GM21723 (cell line): Measurements from ENCODE around the gene GABRG1.

ENCODE experiments used
- ATAC-seq: cut with Tn5 transposase; IDR thresholded peaks from one replicate; pipeline ENCODE4 v1.9.1; 2021; ENCODE audit warnings: mild to moderate bottlenecking, moderate library complexity; ENCODE audit not compliant: unreplicated experiment

GABRG1 gene

DNA sequence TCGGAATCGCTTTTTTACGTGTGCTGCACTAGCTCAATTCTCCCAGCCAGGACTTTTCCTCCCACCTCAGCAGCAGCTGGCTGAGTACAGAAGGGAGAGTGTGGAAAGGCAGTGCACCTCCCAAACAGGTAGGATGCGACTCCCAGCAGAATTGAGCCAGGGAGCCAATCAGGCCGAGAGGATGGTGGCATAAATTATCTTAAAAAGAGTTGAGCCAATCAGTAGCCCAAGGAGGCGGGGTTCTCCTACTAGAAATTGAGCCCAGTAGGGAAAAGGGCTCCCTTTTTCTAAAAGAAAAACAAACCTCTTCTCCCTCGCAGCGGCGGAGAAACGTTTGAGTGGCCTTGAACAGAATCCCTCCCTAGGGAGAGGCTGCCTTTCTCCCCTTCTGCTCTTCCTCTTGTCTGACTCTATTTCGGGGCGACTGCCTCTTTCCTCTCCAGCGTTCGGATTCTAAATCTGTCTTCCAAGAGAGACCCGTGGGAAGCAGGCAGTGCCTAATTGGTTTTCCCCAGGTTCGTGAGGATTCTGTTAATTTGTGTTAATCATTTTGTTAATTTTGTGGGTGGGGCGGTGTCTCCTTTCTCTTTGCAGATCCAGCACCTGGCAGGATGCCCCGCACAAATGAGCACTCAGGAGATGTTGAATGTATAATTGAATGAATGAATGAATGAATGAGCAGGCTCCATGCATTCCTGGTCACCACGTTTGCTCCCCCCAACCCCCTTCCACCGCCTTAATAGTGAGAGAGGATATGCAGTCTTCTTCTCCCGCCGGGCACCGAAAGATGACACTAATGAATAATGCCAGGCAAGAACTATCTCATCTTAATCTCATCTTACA lies at the start of gene GABRG1:
GABRG1 (minus strand) TSS at position 142 of the 843 bp plus-strand sequence; CDS start at position 1, 141 bp downstream.
- no peak for ATAC-seq

DNA sequence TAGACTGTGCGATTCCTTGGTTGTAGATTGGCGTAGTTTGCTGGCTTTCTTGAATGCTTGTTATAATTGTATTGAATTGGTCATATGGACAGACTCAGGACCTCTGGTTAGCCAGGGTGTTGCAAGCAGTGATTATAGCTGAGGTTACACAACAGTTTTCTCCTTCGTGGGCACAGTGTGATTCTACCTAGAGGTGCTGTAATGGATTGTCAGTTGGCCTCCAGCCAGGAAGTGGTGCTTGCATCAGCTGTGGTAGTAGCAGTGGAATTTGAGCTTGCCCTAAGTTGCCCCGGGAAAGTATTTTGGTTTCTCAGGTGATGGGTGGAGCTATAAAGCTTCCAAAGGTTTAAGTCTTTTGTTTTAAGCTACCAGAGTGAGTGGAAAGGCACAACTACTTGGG lies 23.1 kb upstream of the GABRG1 start:
- no peak for ATAC-seq

DNA sequence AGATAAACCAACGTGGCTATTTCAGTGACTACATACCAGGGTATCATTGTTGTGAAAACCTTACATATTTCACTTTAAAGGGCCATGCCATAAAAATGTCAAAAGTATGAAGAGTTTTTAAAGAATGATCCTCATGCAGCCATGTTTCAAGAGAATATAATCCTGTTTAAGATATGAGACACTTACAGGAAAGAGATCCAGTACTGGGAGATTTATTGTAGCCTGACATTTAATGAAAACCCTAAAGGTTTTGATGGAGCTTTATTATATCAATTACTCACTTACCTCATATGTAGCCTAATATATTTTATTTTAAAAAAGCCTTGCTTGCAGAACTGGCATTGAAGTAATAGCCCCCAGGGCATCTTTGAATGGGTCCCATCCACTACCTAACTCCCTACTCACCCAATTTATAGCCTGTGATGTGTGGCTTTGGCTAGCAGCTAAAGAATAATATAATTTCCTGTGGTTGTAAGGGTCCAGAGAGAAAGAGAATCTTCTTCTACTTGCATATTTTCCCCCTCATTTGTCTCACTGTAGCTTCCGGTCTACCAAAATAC lies 7.7 kb upstream of the GABRG1 start:
- ATAC-seq, result no peak

DNA sequence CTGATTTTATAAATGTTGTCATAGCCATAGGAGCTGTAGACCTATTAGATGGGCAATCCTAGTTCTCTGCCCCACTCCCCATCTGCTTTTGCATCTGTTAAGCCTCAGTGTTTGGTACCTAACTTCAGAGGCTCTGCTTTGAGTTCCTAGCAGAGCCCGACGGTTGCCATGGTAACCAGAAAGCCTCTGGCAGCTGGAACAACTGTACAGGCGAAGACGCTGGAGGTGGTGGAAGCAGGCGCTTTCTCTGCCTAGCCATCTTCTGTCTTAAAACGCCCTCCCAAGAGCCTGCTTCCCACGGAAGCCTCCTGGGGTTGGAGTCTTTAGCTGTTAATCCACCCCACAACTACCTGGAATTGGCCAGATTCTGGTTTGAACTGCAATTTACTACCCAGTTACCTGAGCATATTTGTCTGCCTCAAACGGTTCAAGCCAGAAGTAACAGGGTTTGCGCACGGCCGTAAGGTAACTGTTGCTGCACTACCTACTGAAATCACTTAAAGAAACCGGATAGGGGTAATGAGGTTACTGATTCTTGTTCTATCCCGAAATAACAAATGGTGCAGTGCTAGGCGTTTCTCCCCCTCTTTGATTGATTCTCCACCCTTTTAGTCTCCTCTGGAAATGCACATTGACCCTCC lies 1.0 kb upstream of the GABRG1 start:
- ATAC-seq, result no peak

DNA sequence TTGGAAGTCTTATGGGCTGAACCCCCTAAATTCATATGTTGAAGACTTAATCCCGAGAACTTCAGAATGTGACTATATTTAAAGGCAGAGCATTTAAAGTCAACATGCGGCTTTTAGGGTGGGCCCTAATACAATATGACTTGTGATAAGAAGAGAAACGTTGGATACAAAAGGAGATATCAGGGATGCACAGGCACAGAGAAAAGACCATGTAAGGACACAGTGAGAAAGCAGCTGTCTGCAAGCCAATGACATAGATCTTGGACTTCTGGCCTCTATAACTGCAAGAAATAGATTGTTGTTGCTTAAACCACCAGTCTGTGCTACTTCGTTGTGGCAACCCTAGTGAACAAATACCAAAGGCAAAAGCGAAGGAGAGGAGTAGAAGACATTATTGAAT lies 42.2 kb downstream of the GABRG1 start:
- ATAC-seq, result no peak

DNA sequence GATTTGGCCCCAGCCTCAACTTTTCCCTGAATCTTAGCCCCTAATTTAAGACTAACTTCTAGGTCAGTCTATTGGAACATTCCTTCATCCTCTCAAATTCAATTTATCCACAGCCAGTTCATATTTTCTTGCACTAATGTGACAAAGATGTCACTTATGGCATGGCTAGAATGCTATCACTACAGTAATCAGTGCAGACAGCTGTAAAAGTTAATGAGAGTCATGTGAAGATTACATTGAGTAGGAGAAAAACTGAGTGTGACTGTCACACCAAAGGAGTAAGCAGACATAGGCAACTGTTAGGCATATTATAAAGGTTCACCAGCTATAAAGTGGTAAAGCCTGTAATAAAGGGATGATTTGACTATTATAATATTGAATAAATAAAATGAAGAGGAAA lies 42.6 kb downstream of the GABRG1 start:
- no peak for ATAC-seq

DNA sequence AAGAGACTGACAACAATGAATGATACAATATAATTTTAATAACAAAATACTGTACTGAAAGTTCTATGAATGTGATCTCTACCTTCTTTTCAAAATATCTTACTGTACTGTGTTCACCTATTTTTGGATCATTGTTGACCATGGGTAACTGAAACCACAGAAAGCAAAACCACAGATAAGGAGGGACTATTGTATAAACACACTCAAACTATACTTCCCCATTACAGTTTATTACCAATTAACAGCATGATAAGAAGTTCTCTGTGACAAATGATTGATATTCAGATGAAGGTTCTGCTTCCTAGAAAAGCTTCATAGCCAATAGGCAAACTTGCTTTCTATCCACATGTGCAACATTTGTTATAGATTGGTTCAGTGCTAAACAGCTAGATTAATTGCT lies 50.1 kb downstream of the GABRG1 start:
- ATAC-seq, result no peak

DNA sequence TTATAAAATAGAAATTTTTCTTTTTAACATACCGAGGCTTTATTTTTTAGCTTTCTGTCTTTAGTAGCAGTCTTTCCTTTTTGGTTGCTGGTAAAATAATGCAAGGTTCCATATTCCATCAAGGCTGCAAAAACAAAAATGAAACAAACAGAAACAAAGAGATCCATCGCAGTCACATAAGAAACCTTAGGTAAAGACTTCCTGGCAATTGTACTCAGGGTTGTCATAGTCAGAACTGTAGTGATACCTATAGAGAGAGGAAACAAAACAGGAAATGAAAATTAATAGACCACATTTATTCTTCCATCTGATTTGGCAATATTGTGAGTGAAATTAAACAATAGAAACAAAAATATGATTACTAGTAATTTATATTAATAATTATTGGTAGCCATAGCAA lies 72.5 kb downstream of the GABRG1 start:
- no peak for ATAC-seq

DNA sequence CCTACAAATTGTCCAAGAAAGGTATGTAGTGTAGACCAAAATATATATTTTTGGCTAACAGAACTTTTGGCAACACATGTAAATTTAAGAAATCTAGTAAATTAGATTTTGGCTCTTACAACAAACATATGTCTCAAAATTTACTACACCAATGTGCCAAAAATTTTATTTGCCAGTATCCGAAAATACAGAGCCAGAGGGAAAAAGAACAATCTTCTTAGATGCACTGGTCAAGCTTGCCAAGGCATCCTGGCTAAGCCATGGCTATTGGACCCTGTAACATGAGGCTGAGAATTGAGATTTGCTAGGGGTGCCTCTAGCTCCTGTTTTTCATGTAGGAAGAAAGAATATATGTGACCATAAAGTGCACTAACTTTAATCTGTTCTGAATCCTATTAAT lies 91.8 kb downstream of the GABRG1 start:
- no peak for ATAC-seq

DNA sequence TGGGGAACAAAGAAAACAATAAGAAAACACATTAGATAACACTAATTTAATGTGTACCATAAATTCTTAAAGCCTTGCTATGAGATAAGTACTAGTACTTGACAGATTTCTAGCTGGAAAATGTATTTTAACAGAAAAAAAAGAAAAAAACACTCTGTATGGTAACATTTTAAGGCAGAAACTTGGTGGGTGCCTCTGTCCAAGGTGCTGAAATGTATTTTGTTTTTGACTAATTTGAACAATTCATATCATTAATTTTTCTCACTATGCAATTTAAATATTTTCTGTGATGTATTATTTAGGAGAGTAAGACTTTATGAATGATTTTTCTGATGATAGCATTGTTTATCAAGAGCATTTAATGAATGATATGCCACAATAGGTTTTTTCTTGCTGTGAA lies 107.5 kb downstream of the GABRG1 start:
- ATAC-seq, result no peak

DNA sequence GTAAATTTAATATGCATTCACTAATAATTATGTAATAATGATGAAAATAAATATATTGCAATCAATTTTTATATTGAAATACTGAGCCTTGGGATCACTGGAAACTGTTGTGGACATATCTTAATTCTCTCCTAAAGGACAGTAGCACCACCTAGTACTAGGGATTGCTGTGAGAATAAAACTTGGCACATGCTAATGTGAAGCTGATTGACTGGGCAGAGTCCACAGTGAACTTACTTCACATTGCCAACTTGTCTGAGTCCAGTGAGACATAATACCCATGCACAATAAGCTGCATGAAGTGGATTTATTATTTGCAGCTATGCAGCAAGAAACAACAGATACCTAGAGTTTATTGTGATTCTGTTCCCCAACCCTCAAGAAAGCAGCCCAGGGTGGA lies 131.1 kb downstream of the GABRG1 start:
- no peak for ATAC-seq

DNA sequence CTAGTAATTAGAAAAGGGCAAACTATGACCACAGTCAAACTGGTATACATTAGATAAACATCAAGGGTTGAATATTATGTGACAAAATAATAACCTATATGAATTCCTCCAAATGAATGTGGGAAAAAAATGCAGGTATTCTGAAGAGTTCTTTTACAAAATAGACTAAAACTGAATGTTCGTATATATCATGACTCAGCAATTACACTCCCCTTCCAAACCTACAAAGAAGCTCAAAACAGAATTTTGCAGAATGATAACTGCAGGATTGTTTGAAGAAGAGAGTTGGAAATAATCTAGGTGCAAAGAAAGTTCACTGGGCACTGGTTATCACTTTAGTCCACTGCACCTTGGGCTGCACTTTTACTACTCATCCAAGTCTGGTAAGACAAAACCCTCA lies 134.1 kb downstream of the GABRG1 start:
- ATAC-seq, result no peak

DNA sequence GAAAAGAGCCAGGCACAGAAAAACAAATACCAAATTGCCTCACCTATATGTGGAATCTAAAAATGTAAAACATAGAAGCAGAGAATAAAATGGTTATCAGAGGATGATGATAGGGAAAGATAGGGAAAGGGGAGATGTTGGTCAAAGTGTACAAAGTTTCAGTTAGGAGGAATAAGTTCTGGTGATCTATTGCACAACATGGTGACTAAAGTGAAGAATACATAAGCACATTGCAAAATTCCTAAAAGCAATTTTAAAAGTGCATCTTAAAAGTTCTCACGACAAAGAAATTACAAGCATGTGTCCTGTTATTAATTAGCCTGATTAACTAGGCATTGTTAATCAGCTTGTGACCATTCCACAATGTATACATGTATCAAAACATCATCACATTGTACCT lies 136.0 kb downstream of the GABRG1 start:
- ATAC-seq, result no peak
